ENCODE measurements around the gene EEF1A2. TPM values are rescaled to one million over a fixed set of nuclear protein-coding genes. Genes with fewer than 3 reads are reported as not detected.

Gene EEF1A2
- total RNA-seq, 1 donor from 2014 or later, result 0.67 TPM

DNA sequence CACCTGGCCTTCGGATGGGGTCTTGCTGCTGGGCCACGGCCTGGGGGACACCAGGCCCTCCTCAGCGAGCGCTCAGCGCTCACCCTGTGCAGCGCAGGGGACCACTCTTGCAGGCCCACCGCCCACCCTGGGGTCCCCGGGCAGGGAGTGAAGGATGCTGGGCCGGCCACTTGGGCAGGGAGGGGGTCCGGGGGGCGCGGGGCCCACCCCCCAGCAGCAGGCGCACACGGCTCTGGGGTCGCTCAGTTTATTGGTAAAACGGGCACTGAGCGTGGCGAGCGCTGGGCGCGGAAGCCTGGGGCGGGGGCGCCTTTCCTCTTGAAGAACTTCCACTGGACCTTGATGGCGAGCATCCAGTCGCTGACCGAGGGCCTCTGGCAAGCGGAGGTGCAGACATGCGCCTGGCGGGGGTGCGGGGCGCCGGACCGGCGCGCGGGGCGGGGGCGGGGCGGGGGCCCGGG, 11.1 kb downstream of the EEF1A2 start:
- TF ChIP-seq CTCF (IDR thresholded peaks at IDR 0.05), result no peak
- H3K27me3 ChIP-seq, result peaks cover 57% of the 10 kb centered on the region
- ATAC-seq (no peak), DNase-seq (no peak)
- no peak overlapping the region for H3K4me3 ChIP-seq
- intact Hi-C loops (cut with DNase I), result no loop called here
- no peaks in the 10 kb centered on the region for H3K9me3 ChIP-seq
- H3K4me1 ChIP-seq, result no peaks in the 10 kb centered on the region
- H3K27ac ChIP-seq, result no peak overlapping the region
- no peaks in the 10 kb centered on the region for H3K36me3 ChIP-seq

- Histone ChIP-seq H3K9me3 (no peaks in the 10 kb centered on the region), H3K4me3 (no peak overlapping the region), H3K27me3 (peaks cover 57% of the 10 kb centered on the region), H3K27ac (no peak overlapping the region), H3K36me3 (no peaks in the 10 kb centered on the region), H3K4me1 (no peaks in the 10 kb centered on the region)
- ATAC-seq (no peak), DNase-seq (no peak)
- intact Hi-C loops (cut with DNase I), result no loop called here
- no peak for TF ChIP-seq CTCF (IDR thresholded peaks at IDR 0.05)
Measured at GRCh38 chr20:63487116-63487764, 11.6 kb downstream of the EEF1A2 start.

DNA sequence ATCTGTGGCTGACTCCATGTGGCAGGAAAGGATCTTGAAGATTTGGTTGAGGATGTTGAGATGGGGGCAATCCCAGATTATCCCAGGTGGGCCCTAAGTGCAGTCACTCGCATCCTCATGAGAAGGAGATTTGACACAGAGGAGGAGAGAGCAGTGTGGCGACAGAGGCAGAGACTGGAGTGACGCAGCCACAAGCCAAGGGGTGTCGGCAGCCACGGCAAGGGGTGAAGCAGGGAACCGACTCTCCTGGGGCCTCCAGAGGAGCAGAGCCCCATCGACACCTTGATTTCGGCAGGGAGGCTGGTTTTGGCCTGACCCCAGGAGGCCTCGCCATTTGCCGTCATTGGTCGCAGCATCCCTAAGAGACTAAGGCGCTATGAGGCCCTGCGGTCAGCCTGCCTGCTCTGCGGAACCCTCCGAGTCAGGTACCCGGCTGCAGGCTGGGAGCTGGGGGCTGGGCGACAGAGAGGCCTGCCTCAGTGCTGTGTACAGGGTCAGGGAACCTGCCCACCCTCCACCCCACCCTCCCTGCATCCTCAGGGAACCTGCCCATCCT, 12.5 kb downstream of the EEF1A2 start:
- Histone ChIP-seq H3K27ac (no peak overlapping the region), H3K36me3 (no peaks in the 10 kb centered on the region), H3K4me3 (no peak overlapping the region), H3K9me3 (no peaks in the 10 kb centered on the region), H3K27me3 (peaks cover 55% of the 10 kb centered on the region), H3K4me1 (no peaks in the 10 kb centered on the region)
- intact Hi-C loops (cut with DNase I), result no loop called here
- TF ChIP-seq CTCF (IDR thresholded peaks at IDR 0.05), result no peak
- ATAC-seq, result no peak
- DNase-seq, result no peak

- Histone ChIP-seq H3K27me3 (peaks cover 41% of the 10 kb centered on the region), H3K36me3 (no peaks in the 10 kb centered on the region), H3K4me1 (no peaks in the 10 kb centered on the region), H3K27ac (no peak overlapping the region), H3K9me3 (no peaks in the 10 kb centered on the region), H3K4me3 (no peak overlapping the region)
- ATAC-seq (no peak), DNase-seq (no peak)
- no peak for TF ChIP-seq CTCF (IDR thresholded peaks at IDR 0.05)
- intact Hi-C loops (cut with DNase I), result no loop called here
Measured at GRCh38 chr20:63484651-63485403, 14.1 kb downstream of the EEF1A2 start.

- intact Hi-C loops (cut with DNase I), result no loop called here
- no peak overlapping the region for H3K27ac ChIP-seq
- no peaks in the 10 kb centered on the region for H3K36me3 ChIP-seq
- no peaks in the 10 kb centered on the region for H3K9me3 ChIP-seq
- H3K4me3 ChIP-seq, result no peak overlapping the region
- no peak for ATAC-seq
- TF ChIP-seq CTCF (IDR thresholded peaks at IDR 0.05), result no peak
- peaks cover 42% of the 10 kb centered on the region for H3K27me3 ChIP-seq
- H3K4me1 ChIP-seq, result no peaks in the 10 kb centered on the region
- DNase-seq, result no peak
Measured at GRCh38 chr20:63484236-63484635, 14.6 kb downstream of the EEF1A2 start.
